ENCODE measurements around the gene SMARCC2.

SMARCC2 gene

DNA sequence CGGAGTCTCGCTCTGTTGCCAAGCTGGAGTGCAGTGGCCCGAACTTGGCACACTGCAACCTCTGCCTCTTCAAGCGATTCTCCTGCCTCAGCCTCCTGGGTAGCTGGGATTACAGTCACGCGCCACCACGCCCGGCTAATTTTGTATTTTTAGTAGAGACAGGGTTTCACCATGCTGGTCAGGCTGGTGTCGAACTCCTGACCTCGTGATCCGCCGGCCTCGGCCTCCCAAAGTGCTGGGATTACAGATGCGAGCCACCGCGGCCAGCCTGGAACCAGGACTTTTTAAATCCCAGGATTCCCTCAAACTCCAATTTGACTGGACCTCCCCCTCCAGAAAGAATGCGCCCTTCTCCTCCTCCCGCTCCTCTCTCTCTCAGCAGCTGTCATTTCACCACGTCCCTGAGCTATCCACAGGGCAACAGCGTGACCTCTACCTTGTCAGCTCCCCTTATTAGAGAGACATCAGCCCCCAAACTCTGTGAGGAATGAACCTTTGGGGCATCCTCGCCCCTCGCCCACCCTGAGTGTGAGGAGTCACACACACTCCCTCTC is 59.3 kb downstream of the SMARCC2 start:
- peak overlapping the region; percentile 76 for H3K4me3 ChIP-seq (replicated peaks; ENCODE audit: low read depth, low read length)
- TF ChIP-seq CTCF (IDR thresholded peaks at IDR 0.05; ENCODE audit: insufficient read depth, low read length, poor library complexity, severe bottlenecking): no peak
- DNase-seq (ENCODE audit: extremely low read depth, insufficient read length): no peak
- H3K27me3 ChIP-seq (replicated peaks; ENCODE audit: control insufficient read depth, insufficient read depth, low read length): no peaks in the 10 kb centered on the region
- peaks cover 10% of the 10 kb centered on the region for H3K36me3 ChIP-seq (ENCODE audit: control insufficient read depth, insufficient read depth, low read length)

GRCh38 chr12:56129206-56129941 is 59.9 kb downstream of the SMARCC2 start:
- peak; percentile 84 for DNase-seq (ENCODE audit: extremely low read depth, insufficient read length)
- Histone ChIP-seq H3K4me3 (replicated peaks; ENCODE audit: low read depth, low read length) (peak overlapping the region; percentile 76), H3K36me3 (ENCODE audit: control insufficient read depth, insufficient read depth, low read length) (peaks cover 10% of the 10 kb centered on the region), H3K27me3 (replicated peaks; ENCODE audit: control insufficient read depth, insufficient read depth, low read length) (no peaks in the 10 kb centered on the region)
- no peak for TF ChIP-seq CTCF (IDR thresholded peaks at IDR 0.05; ENCODE audit: insufficient read depth, low read length, poor library complexity, severe bottlenecking)

- TF ChIP-seq CTCF (IDR thresholded peaks at IDR 0.05; ENCODE audit: insufficient read depth, low read length, poor library complexity, severe bottlenecking): no peak
- Histone ChIP-seq H3K36me3 (ENCODE audit: control insufficient read depth, insufficient read depth, low read length) (peaks cover 8% of the 10 kb centered on the region), H3K4me3 (replicated peaks; ENCODE audit: low read depth, low read length) (peak overlapping the region; percentile 76), H3K27me3 (replicated peaks; ENCODE audit: control insufficient read depth, insufficient read depth, low read length) (no peaks in the 10 kb centered on the region)
- peak; percentile 51 for DNase-seq (ENCODE audit: extremely low read depth, insufficient read length)
Measured at GRCh38 chr12:56128670-56129205, 60.5 kb downstream of the SMARCC2 start.

DNA sequence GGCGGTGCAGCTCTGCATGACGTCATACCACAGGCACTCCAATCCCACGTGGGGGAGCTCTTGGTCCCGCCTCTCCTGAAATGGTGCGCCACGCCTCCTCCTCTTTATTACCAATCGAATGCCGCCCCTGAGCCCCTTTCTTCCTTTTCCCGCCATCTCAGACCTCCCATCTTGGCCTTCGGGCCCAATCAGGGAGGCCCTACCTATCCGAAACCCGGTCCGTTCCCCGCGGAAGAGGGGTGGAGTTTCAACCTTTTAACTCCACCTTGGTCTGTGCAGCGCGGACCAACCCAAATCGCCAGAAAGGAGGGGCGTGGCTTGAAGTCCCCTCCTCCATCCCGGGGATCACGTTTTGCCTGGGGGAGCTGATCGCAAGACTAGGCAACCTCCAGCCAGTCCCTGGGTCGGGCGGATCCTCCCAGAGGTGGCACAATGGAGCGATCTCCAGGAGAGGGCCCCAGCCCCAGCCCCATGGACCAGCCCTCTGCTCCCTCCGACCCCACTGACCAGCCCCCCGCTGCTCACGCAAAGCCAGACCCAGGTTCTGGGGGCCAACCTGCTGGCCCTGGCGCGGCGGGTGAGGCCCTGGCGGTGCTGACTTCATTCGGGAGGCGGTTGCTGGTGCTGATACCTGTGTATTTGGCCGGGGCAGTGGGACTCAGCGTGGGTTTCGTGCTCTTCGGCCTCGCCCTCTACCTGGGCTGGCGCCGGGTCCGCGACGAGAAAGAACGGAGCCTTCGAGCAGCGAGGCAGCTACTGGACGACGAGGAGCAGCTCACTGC is 61.2 kb downstream of the SMARCC2 start, which contains the start of gene ESYT1:
Gene ESYT1, plus strand, starts transcription at position 380 of the 782 bp plus-strand sequence. Its CDS starts 53 bp downstream, at position 433.
- peak; percentile 93 for DNase-seq (ENCODE audit: extremely low read depth, insufficient read length)
- TF ChIP-seq CTCF (IDR thresholded peaks at IDR 0.05; ENCODE audit: insufficient read depth, low read length, poor library complexity, severe bottlenecking): no peak
- Histone ChIP-seq H3K4me3 (replicated peaks; ENCODE audit: low read depth, low read length) (peak within 1 kb of the TSS; percentile 76), H3K27me3 (replicated peaks; ENCODE audit: control insufficient read depth, insufficient read depth, low read length) (no peaks in the 10 kb centered on the region), H3K36me3 (ENCODE audit: control insufficient read depth, insufficient read depth, low read length) (peaks cover 5% of the 10 kb centered on the region)

DNA sequence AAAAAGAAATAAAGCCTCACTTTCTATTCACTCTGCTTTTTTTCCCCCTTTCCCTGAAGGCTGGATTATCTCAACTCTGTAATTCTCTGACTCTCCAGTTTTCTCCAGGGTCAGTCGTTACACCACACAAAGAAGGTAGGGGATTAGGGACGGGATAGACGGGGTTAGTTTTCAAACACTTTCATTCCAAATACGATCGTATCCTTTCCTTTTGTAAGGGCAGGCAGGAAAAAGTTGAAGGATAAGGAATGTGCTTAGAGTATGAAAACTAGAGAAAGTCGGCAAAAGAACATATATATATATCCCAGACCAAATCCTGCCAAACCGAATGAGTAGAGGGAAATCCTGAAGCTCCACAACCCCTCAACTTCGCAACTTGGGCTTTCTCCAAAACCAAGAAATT is 61.8 kb downstream of the SMARCC2 start:
- Histone ChIP-seq H3K4me3 (replicated peaks; ENCODE audit: low read depth, low read length) (peak overlapping the region; percentile 32), H3K27me3 (replicated peaks; ENCODE audit: control insufficient read depth, insufficient read depth, low read length) (no peaks in the 10 kb centered on the region), H3K36me3 (ENCODE audit: control insufficient read depth, insufficient read depth, low read length) (peaks cover 5% of the 10 kb centered on the region)
- TF ChIP-seq CTCF (IDR thresholded peaks at IDR 0.05; ENCODE audit: insufficient read depth, low read length, poor library complexity, severe bottlenecking): no peak
- no peak for DNase-seq (ENCODE audit: extremely low read depth, insufficient read length)

Data from GM06990 (cell line).